Brain microvascular endothelial cell (primary cell): ENCODE measurements around the gene CDK11B.

Experiments used
- DNase-seq: peaks from one replicate; pipeline ENCODE4 v3.0.0-alpha.2; 2020
- H3K27ac ChIP-seq: fragments of 250-450 bp; sonication (Bioruptor Pico); 2 replicates; pipeline ENCODE4 v1.5.1; 2020; ENCODE audit warnings: mild to moderate bottlenecking, moderate library complexity
- H3K27me3 ChIP-seq: fragments of 250-450 bp; sonication (Bioruptor Pico); replicated peaks from 2 replicates; pipeline ENCODE4 v1.5.1; 2020; ENCODE audit warnings: mild to moderate bottlenecking
- H3K36me3 ChIP-seq: fragments of 250-450 bp; sonication (Bioruptor Pico); replicated peaks from 2 replicates; pipeline ENCODE4 v1.5.1; 2020; ENCODE audit warnings: mild to moderate bottlenecking
- H3K4me3 ChIP-seq: 2 replicates; pipeline ENCODE4 v1.5.1; 2011; ENCODE audit warnings: low read depth, mild to moderate bottlenecking, control low read depth, low read length, moderate library complexity
- in situ Hi-C: cut with HindIII; loops from 2 replicates; pipeline ENCODE4 v1.10.0; 2017; ENCODE audit warnings: low sequenced_read_pairs, low pct_ligation_motif_present
- TF ChIP-seq, protein P1 (sequence below): IDR thresholded peaks from 2 replicates; pipeline ENCODE4 v1.5.1; 2011; ENCODE audit warnings: low read depth, mild to moderate bottlenecking, moderate library complexity, low read length, control low read depth, inconsistent platforms; ENCODE audit errors: missing control alignments

Gene CDK11B

DNA sequence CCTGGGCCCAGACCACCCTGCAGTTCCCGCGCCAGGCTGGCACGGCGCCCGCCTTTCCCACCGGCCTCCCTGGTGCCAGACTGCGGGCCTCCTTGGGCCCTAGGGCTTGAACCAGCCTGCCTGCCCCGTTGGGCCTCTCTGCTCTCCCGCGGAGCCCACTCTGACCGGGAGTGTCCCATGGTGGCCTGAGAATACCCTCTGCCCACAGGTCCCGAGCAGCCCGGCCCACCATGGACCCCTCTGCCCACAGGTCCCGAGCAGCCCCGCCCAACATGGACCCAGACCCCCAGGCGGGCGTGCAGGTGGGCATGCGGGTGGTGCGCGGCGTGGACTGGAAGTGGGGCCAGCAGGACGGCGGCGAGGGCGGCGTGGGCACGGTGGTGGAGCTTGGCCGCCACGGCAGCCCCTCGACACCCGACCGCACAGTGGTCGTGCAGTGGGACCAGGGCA is 35.6 kb downstream of the CDK11B start:
- H3K27me3 ChIP-seq, result no peaks in the 10 kb centered on the region
- no peak overlapping the region for H3K4me3 ChIP-seq
- H3K36me3 ChIP-seq, result no peaks in the 10 kb centered on the region

DNA sequence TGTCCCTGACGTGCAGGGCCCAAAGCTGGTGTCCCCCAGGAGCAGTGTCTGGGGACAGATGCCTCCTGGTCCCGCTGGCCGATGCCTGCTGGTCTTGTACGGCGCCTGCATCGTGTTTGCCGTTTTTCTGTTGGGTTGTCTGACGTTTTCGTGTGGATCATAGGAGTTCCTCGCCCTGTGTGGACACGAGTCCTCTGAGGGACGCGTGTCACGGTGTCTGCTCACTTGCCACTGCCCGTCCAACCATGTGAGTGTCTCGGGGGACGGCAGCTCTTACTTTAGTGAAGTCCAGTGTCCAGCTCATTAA is 36.1 kb downstream of the CDK11B start:
- TF ChIP-seq, protein P1, sequence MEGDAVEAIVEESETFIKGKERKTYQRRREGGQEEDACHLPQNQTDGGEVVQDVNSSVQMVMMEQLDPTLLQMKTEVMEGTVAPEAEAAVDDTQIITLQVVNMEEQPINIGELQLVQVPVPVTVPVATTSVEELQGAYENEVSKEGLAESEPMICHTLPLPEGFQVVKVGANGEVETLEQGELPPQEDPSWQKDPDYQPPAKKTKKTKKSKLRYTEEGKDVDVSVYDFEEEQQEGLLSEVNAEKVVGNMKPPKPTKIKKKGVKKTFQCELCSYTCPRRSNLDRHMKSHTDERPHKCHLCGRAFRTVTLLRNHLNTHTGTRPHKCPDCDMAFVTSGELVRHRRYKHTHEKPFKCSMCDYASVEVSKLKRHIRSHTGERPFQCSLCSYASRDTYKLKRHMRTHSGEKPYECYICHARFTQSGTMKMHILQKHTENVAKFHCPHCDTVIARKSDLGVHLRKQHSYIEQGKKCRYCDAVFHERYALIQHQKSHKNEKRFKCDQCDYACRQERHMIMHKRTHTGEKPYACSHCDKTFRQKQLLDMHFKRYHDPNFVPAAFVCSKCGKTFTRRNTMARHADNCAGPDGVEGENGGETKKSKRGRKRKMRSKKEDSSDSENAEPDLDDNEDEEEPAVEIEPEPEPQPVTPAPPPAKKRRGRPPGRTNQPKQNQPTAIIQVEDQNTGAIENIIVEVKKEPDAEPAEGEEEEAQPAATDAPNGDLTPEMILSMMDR, result no peak
- peaks cover 3% of the 10 kb centered on the region for H3K36me3 ChIP-seq
- no peak overlapping the region for H3K4me3 ChIP-seq
- H3K27me3 ChIP-seq, result no peaks in the 10 kb centered on the region
- no peak for DNase-seq
- H3K27ac ChIP-seq, result no peak overlapping the region
- in situ Hi-C loops, result no loop called here

More for the DNA sequence above, 35.6 kb downstream of the CDK11B start:
- in situ Hi-C loops, result no loop called here
- no peak for DNase-seq
- TF ChIP-seq, protein P1, result no peak
- H3K27ac ChIP-seq, result no peak overlapping the region

DNA sequence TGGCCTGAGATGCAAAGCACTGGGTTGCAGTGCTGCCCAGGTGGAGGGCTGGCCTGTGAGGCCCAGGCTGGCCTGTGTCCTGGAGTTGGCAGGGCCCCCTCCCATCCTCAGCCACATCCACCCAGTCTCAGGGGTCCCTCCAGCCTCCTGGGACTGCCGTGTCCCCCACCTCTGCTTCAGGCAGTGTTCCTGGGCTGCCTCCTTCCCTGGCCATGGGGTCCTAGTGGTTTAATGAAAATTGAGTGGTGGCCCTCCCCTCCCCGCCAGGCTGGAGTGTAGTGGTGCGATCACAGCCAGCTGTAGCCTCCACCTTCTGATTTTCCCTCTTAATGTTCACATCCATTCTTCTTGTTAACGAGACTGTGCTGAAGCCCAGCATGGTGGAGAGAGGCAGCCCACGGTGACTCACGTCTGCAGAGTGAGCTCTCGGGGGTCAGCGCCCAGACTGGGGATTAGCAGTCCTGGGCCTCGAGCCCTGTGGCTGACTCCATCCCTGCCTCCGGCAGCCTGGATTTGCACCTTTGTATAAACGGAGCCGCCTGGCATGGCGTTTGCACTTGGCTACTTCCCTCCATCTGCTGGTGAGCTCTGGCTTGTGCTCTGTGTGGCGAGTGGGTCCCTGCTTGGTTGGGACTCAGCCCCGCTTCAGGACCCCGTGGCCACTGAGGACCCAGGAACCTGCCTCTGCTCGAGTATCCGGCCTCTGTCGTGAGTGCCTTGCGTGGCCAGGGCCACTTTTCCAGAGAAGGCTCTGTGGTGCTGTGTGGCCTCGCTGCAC is 36.6 kb downstream of the CDK11B start:
- TF ChIP-seq, protein P1, result no peak
- Histone ChIP-seq H3K27ac (no peak overlapping the region), H3K4me3 (no peak overlapping the region), H3K36me3 (peaks cover 3% of the 10 kb centered on the region), H3K27me3 (no peaks in the 10 kb centered on the region)
- DNase-seq, result no peak
- in situ Hi-C loops, result no loop called here

DNA sequence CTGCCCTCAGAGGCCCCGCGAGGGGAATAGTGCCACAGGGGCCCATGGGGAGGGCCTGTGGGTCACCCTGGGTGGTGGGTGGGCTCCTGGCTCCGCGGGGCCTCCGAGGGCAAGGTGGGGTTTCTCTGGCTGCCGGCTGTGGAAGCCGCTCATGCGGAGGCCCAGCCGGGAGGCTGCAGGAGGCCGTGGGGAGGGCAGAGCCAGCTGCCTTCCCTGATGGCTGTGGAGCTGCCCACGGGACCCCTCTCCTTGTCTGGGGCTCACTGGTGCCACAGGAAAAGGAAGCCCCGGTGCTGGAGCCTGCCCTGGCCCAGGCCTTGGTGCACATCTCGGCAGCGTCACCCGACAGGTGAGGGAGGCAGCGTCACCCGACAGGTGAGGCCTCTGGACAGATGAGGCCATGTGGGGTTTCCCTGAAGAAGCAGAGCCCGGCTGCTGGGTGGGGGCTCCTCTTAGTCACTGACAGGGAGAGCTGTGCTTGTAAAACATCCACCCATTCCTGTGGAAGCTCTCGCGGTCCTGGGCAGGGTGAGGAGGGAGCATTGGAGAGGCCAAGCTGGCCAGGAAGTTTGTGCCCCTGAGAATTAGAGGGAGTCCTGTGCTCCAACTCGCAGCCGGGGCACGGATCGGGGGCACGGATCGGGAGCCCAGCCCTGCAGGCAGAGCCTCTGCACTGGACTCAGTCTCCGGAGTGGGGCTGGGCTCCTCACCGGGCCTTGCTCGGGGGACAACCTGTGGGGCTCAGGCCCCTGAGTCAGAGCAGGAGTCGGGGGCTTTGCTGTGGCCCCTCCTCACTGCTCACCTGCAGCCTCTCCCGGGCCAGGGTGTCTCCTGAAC is 37.4 kb downstream of the CDK11B start:
- Histone ChIP-seq H3K27me3 (no peaks in the 10 kb centered on the region), H3K27ac (no peak overlapping the region), H3K4me3 (no peak overlapping the region), H3K36me3 (peaks cover 3% of the 10 kb centered on the region)
- in situ Hi-C loops, result no loop called here
- TF ChIP-seq, protein P1, result no peak
- DNase-seq, result no peak

DNA sequence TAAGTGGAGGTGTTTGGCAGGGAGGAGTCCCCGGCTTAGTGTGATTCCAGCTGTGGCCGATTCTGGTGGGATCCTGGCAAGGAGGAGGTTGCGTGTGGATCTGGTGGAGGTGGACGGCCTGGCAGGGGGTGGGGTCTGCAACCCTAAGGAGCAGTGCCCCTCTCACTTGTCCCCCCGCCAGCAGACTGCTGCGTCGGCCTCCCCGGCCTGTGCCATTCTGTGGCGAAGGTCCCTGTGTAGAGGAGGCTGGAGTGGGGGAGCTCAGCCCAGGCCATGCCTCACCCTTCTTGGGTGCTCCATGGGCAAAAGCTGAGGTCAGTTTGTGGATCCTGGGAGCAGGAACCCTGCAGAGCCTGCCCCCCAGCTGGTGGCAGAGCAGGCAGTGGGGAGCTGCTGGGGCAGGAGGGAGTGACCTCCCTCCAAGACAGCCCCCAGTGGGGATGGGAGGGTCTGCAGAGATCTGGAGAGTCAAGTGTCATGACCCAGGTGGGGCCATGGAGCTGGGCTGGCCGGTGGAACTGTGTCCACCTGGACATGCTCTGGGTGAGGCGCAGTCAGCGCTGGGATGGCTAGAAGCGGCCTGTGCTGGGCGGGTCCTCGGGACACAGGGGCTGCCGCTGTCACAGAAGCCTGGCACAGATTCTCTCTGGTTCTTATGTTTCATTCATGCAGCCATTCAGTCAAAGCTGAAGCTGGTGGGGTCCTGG is 38.2 kb downstream of the CDK11B start:
- H3K36me3 ChIP-seq, result peaks cover 3% of the 10 kb centered on the region
- no peak overlapping the region for H3K4me3 ChIP-seq
- no peak for DNase-seq
- in situ Hi-C loops, result no loop called here
- no peaks in the 10 kb centered on the region for H3K27me3 ChIP-seq
- no peak overlapping the region for H3K27ac ChIP-seq
- TF ChIP-seq, protein P1, result no peak
